HG02973 (cell line): Measurements from ENCODE around the gene ZNF8.
"Not testable (repeated sequence)": the region's sequence is repeated elsewhere in the genome, so short reads cannot be mapped to it uniquely, and the experiment has no call there.

ENCODE experiments used
- ATAC-seq: cut with Tn5 transposase; IDR thresholded peaks from one replicate; pipeline ENCODE4 v1.9.1; 2021; ENCODE audit warnings: moderate library complexity; ENCODE audit not compliant: unreplicated experiment

The ZNF8 gene

GRCh38 chr19:58334691-58335249, 56.0 kb downstream of the ZNF8 start:
- ATAC-seq: no peak

- ATAC-seq: no peak
These were observed 56.9 kb downstream of the ZNF8 start for GRCh38 chr19:58335630-58336029.

- ATAC-seq: no peak
These were observed 57.5 kb downstream of the ZNF8 start for GRCh38 chr19:58336216-58336615.

- no peak for ATAC-seq
These were observed 58.1 kb downstream of the ZNF8 start for GRCh38 chr19:58336820-58337219.

- ATAC-seq: no peak
These were observed 59.6 kb downstream of the ZNF8 start for GRCh38 chr19:58338336-58338735.

- ATAC-seq: no peak
These were observed 60.2 kb downstream of the ZNF8 start for GRCh38 chr19:58338825-58339558.

GRCh38 chr19:58345558-58345957, 66.8 kb downstream of the ZNF8 start:
- no peak for ATAC-seq

GRCh38 chr19:58346961-58347929, 68.5 kb downstream of the ZNF8 start:
- ATAC-seq: peak; percentile 68

- ATAC-seq: not testable (repeated sequence)
These were observed 69.3 kb downstream of the ZNF8 start for GRCh38 chr19:58348080-58348479.

GRCh38 chr19:58349590-58349989, 70.8 kb downstream of the ZNF8 start:
- no peak for ATAC-seq

GRCh38 chr19:58350001-58350861, 71.5 kb downstream of the ZNF8 start:
- ATAC-seq: no peak

- ATAC-seq: no peak
These were observed 72.3 kb downstream of the ZNF8 start for GRCh38 chr19:58350871-58351557.

GRCh38 chr19:58351558-58351878, 72.8 kb downstream of the ZNF8 start:
- no peak for ATAC-seq

- no peak for ATAC-seq
These were observed 73.4 kb downstream of the ZNF8 start for GRCh38 chr19:58351990-58352755.
